Measurements from ENCODE around the gene TMEM212.
"Not testable (repeated sequence)": the region's sequence is repeated elsewhere in the genome, so short reads cannot be mapped to it uniquely, and the experiment has no call there.

TMEM212 gene

GRCh38 chr3:171851660-171852058 lies 8.5 kb downstream of the TMEM212 start:
- no peak overlapping the region for H3K27ac ChIP-seq (ENCODE audit: poor library complexity, severe bottlenecking)
- H3K27me3 ChIP-seq (ENCODE audit: insufficient read depth, poor library complexity, severe bottlenecking): no peaks in the 10 kb centered on the region
- no peak for DNase-seq (ENCODE audit: low spot score)
- no peaks in the 10 kb centered on the region for H3K36me3 ChIP-seq (ENCODE audit: low read depth)
- H3K4me1 ChIP-seq (ENCODE audit: insufficient read depth, poor library complexity, severe bottlenecking): no peaks in the 10 kb centered on the region
- ATAC-seq (ENCODE audit: low read depth): no peak
- peaks cover 21% of the 10 kb centered on the region for H3K9me3 ChIP-seq (ENCODE audit: severe bottlenecking)
- TF ChIP-seq, protein P1, sequence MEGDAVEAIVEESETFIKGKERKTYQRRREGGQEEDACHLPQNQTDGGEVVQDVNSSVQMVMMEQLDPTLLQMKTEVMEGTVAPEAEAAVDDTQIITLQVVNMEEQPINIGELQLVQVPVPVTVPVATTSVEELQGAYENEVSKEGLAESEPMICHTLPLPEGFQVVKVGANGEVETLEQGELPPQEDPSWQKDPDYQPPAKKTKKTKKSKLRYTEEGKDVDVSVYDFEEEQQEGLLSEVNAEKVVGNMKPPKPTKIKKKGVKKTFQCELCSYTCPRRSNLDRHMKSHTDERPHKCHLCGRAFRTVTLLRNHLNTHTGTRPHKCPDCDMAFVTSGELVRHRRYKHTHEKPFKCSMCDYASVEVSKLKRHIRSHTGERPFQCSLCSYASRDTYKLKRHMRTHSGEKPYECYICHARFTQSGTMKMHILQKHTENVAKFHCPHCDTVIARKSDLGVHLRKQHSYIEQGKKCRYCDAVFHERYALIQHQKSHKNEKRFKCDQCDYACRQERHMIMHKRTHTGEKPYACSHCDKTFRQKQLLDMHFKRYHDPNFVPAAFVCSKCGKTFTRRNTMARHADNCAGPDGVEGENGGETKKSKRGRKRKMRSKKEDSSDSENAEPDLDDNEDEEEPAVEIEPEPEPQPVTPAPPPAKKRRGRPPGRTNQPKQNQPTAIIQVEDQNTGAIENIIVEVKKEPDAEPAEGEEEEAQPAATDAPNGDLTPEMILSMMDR (IDR thresholded peaks at IDR 0.05; ENCODE audit: poor library complexity, severe bottlenecking): no peak
- H3K4me3 ChIP-seq (ENCODE audit: severe bottlenecking): no peak overlapping the region

GRCh38 chr3:171854649-171855305 lies 11.6 kb downstream of the TMEM212 start:
- no peaks in the 10 kb centered on the region for H3K4me1 ChIP-seq (ENCODE audit: insufficient read depth, poor library complexity, severe bottlenecking)
- ATAC-seq (ENCODE audit: low read depth) (no peak), DNase-seq (ENCODE audit: low spot score) (no peak)
- no peaks in the 10 kb centered on the region for H3K27me3 ChIP-seq (ENCODE audit: insufficient read depth, poor library complexity, severe bottlenecking)
- H3K27ac ChIP-seq (ENCODE audit: poor library complexity, severe bottlenecking): no peak overlapping the region
- H3K36me3 ChIP-seq (ENCODE audit: low read depth): no peaks in the 10 kb centered on the region
- TF ChIP-seq, protein P1 (IDR thresholded peaks at IDR 0.05; ENCODE audit: poor library complexity, severe bottlenecking): no peak
- H3K4me3 ChIP-seq (ENCODE audit: severe bottlenecking): no peak overlapping the region
- H3K9me3 ChIP-seq (ENCODE audit: severe bottlenecking): peaks cover 27% of the 10 kb centered on the region

DNA sequence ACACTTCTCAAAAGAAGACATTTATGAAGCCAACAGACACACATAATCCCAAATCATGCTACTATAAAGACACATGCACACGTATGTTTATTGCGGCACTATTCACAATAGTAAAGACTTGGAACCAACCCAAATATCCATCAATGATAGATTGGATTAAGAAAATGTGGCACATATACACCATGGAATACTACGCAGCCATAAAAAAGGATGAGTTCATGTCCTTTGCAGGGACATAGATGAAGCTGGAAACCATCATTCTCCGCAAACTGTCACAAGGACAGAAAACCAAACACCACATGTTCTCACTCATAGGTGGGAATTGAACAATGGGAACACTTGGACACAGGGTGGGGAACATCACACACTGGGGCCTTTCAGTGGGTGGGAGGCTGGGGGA lies 15.6 kb downstream of the TMEM212 start:
- not testable (repeated sequence) for H3K36me3 ChIP-seq (ENCODE audit: low read depth); H3K27me3 ChIP-seq (ENCODE audit: insufficient read depth, poor library complexity, severe bottlenecking); H3K4me1 ChIP-seq (ENCODE audit: insufficient read depth, poor library complexity, severe bottlenecking); H3K27ac ChIP-seq (ENCODE audit: poor library complexity, severe bottlenecking); H3K4me3 ChIP-seq (ENCODE audit: severe bottlenecking); DNase-seq (ENCODE audit: low spot score); ATAC-seq (ENCODE audit: low read depth)
- peaks cover 27% of the 10 kb centered on the region for H3K9me3 ChIP-seq (ENCODE audit: severe bottlenecking)

DNA sequence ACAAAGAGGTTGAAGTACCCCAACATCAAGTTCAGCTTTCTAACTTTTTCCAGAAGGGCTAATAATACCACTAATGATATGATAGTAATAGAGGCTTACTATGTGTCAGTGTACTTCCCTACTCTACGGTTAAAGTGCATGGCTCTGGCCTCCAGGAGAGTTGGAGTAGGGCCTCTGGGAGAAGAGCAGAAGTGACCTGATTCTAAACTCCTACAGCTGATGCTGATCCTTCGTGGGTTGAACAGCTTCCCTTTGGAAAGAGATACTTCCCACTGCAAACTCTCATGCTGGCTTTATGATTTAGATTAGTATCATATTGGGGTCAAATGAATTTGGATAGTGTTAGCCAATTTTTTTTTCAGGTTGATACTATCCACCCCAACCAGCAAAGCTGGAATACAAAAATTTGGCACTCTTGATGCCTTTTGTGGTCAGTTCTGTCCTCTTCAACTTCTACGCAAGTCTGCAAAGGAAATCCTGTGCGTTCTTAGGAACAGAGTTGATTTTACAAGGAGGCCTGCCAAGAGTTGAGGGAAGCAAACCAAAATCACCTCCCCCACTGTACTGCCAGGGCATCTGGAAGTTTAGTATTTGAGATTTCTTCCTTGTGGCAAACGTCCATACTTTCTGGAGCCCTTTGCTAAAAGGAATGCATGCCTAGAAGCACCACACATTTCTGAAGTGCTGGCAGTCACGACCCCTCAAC lies 17.8 kb downstream of the TMEM212 start:
- H3K27ac ChIP-seq (ENCODE audit: poor library complexity, severe bottlenecking): no peak overlapping the region
- no peak for ATAC-seq (ENCODE audit: low read depth)
- H3K27me3 ChIP-seq (ENCODE audit: insufficient read depth, poor library complexity, severe bottlenecking): no peaks in the 10 kb centered on the region
- no peaks in the 10 kb centered on the region for H3K4me1 ChIP-seq (ENCODE audit: insufficient read depth, poor library complexity, severe bottlenecking)
- no peak overlapping the region for H3K4me3 ChIP-seq (ENCODE audit: severe bottlenecking)
- TF ChIP-seq, protein P1 (IDR thresholded peaks at IDR 0.05; ENCODE audit: poor library complexity, severe bottlenecking): no peak
- DNase-seq (ENCODE audit: low spot score): no peak
- no peaks in the 10 kb centered on the region for H3K36me3 ChIP-seq (ENCODE audit: low read depth)
- H3K9me3 ChIP-seq (ENCODE audit: severe bottlenecking): peaks cover 8% of the 10 kb centered on the region

GRCh38 chr3:171862392-171862791 lies 19.2 kb downstream of the TMEM212 start:
- no peaks in the 10 kb centered on the region for H3K36me3 ChIP-seq (ENCODE audit: low read depth)
- no peak overlapping the region for H3K4me3 ChIP-seq (ENCODE audit: severe bottlenecking)
- DNase-seq (ENCODE audit: low spot score) (no peak), ATAC-seq (ENCODE audit: low read depth) (no peak)
- H3K9me3 ChIP-seq (ENCODE audit: severe bottlenecking): peaks cover under 1% of the 10 kb centered on the region
- TF ChIP-seq, protein P1 (IDR thresholded peaks at IDR 0.05; ENCODE audit: poor library complexity, severe bottlenecking): no peak
- no peaks in the 10 kb centered on the region for H3K27me3 ChIP-seq (ENCODE audit: insufficient read depth, poor library complexity, severe bottlenecking)
- no peak overlapping the region for H3K27ac ChIP-seq (ENCODE audit: poor library complexity, severe bottlenecking)
- no peaks in the 10 kb centered on the region for H3K4me1 ChIP-seq (ENCODE audit: insufficient read depth, poor library complexity, severe bottlenecking)

Measured in RWPE2 (cell line).